ENCODE results near the gene RPS4Y2. TPM values are rescaled to one million over a fixed set of nuclear protein-coding genes. Genes with fewer than 3 reads are reported as not detected.

Gene RPS4Y2
- total and polyA plus RNA-seq, 9 donors = not detected

GRCh38 chrY:20780776-20781175, 24.9 kb downstream of the RPS4Y2 start:
- no CpG with 5 or more reads among the region's 2 CpGs for WGBS, 3 donors
- intact Hi-C loops (cut with DNase I) = no loop called here

GRCh38 chrY:20781408-20781807, 25.5 kb downstream of the RPS4Y2 start:
- TF ChIP-seq EP300 (IDR thresholded peaks at IDR 0.05) (no peak), POLR2A (IDR thresholded peaks at IDR 0.05) (no peak)
- H3K4me3 ChIP-seq = no peak overlapping the region
- no peaks in the 10 kb centered on the region for H3K27me3 ChIP-seq
- no peak overlapping the region for H3K27ac ChIP-seq
- no peaks in the 10 kb centered on the region for H3K36me3 ChIP-seq
- WGBS, 3 donors = no CpG with 5 or more reads among the region's 4 CpGs
- no peaks in the 10 kb centered on the region for H3K4me1 ChIP-seq (ENCODE audit: insufficient read depth)
- intact Hi-C loops (cut with DNase I) = no loop called here
- no peak for DNase-seq
- H3K9me3 ChIP-seq = no peaks in the 10 kb centered on the region

More at GRCh38 chrY:20780776-20781175, 24.9 kb downstream of the RPS4Y2 start:
- Histone ChIP-seq H3K4me3 (no peak overlapping the region), H3K4me1 (ENCODE audit: insufficient read depth) (no peaks in the 10 kb centered on the region), H3K9me3 (no peaks in the 10 kb centered on the region), H3K27ac (no peak overlapping the region), H3K27me3 (no peaks in the 10 kb centered on the region), H3K36me3 (no peaks in the 10 kb centered on the region)
- DNase-seq = no peak
- TF ChIP-seq EP300 (IDR thresholded peaks at IDR 0.05) = no peak
- TF ChIP-seq, protein P1, sequence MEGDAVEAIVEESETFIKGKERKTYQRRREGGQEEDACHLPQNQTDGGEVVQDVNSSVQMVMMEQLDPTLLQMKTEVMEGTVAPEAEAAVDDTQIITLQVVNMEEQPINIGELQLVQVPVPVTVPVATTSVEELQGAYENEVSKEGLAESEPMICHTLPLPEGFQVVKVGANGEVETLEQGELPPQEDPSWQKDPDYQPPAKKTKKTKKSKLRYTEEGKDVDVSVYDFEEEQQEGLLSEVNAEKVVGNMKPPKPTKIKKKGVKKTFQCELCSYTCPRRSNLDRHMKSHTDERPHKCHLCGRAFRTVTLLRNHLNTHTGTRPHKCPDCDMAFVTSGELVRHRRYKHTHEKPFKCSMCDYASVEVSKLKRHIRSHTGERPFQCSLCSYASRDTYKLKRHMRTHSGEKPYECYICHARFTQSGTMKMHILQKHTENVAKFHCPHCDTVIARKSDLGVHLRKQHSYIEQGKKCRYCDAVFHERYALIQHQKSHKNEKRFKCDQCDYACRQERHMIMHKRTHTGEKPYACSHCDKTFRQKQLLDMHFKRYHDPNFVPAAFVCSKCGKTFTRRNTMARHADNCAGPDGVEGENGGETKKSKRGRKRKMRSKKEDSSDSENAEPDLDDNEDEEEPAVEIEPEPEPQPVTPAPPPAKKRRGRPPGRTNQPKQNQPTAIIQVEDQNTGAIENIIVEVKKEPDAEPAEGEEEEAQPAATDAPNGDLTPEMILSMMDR (IDR thresholded peaks at IDR 0.05) = no peak
- TF ChIP-seq POLR2A (IDR thresholded peaks at IDR 0.05) = no peak

DNA sequence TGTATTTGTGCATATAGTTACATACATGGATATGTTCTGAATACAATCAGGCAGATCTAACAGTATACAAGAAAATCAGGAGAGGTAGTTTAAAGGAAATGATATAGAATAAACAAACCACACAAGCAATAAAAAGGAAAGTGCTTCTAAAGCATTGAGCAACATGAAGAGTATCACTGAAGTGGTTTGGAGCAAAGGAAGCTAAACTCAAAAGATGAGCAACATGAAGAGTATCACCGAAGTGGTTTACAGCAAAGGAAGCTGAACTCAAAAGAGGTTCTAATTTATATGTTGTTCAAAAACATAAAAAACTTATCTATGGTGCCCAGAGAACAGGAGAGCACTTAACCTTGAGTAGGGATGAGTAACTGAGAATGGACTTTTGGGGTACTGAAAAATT, 29.1 kb downstream of the RPS4Y2 start:
- H3K27me3 ChIP-seq = no peaks in the 10 kb centered on the region
- intact Hi-C loops (cut with DNase I) = no loop called here
- no peaks in the 10 kb centered on the region for H3K4me1 ChIP-seq (ENCODE audit: insufficient read depth)
- TF ChIP-seq, protein P1 (IDR thresholded peaks at IDR 0.05) = no peak
- TF ChIP-seq POLR2A (IDR thresholded peaks at IDR 0.05) (no peak), EP300 (IDR thresholded peaks at IDR 0.05) (no peak)
- WGBS, 3 donors = no CpG with 5 or more reads among the region's 1 CpG
- H3K4me3 ChIP-seq = no peak overlapping the region
- no peak overlapping the region for H3K27ac ChIP-seq
- H3K36me3 ChIP-seq = no peaks in the 10 kb centered on the region
- H3K9me3 ChIP-seq = no peaks in the 10 kb centered on the region
- no peak for DNase-seq

- Histone ChIP-seq H3K36me3 (no peaks in the 10 kb centered on the region), H3K27ac (no peak overlapping the region), H3K27me3 (no peaks in the 10 kb centered on the region), H3K4me3 (no peak overlapping the region), H3K4me1 (ENCODE audit: insufficient read depth) (no peaks in the 10 kb centered on the region), H3K9me3 (no peaks in the 10 kb centered on the region)
- TF ChIP-seq, protein P1 (IDR thresholded peaks at IDR 0.05) = no peak
- TF ChIP-seq POLR2A (IDR thresholded peaks at IDR 0.05) (no peak), EP300 (IDR thresholded peaks at IDR 0.05) (no peak)
- no CpG with 5 or more reads among the region's 3 CpGs for WGBS, 3 donors
- intact Hi-C loops (cut with DNase I) = no loop called here
- DNase-seq = no peak
Observed at GRCh38 chrY:20787076-20787475, 31.2 kb downstream of the RPS4Y2 start.

DNA sequence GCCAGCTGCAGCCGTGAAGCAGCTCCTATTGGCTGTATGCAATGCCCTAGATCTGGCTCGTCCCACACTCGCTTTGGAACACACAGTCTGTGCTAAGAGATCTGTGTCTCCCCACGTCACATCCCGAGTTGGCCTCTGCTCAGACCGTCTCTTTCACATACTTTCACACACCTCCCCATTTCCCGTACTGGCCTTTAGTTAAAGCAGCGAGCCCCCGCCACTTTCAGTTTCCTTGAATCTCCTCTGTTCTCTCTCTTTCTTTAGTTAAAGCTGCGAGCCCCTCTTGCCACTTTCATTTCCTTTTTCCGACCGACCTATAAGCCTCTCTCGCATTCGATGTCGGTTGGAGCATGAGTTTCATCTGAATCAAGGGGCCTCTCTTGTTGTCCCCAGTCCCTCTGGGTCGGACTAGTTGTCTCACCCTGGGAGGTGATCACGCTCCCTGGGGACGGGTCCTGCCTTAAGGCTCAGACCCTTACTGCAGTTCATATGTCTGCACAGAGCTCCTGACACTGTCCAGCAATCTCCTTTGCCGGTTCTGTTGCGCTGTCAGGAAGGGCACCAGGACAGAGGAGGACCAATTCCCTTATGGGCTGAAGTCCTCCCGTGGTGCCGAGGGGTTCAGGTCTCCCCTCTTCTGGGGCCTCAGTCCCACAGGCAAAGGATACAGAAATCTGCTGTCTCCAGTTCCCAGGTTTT, 42.6 kb downstream of the RPS4Y2 start:
- Histone ChIP-seq H3K4me3 (no peak overlapping the region), H3K27me3 (no peaks in the 10 kb centered on the region), H3K4me1 (ENCODE audit: insufficient read depth) (no peaks in the 10 kb centered on the region), H3K27ac (no peak overlapping the region), H3K9me3 (no peaks in the 10 kb centered on the region), H3K36me3 (no peaks in the 10 kb centered on the region)
- no peak for DNase-seq
- no CpG with 5 or more reads among the region's 22 CpGs for WGBS, 3 donors
- no peak for TF ChIP-seq POLR2A (IDR thresholded peaks at IDR 0.05)
- TF ChIP-seq, protein P1 (IDR thresholded peaks at IDR 0.05) = no peak
- TF ChIP-seq EP300 (IDR thresholded peaks at IDR 0.05) = no peak
- intact Hi-C loops (cut with DNase I) = no loop called here

All from ovary (tissue), 9 donors.